Tibial nerve (tissue), 4 donors: ENCODE measurements around the gene TOMM40L.

ENCODE experiments used
- CTCF ChIP-seq, 5 experiments: fragments of 200-600 bp in 3 of 5; fragments of 450-650 bp in 2 of 5; sonication (generic) in 3 of 5; IDR thresholded peaks; one replicate each; pipeline ENCODE4 v1.5.1; 2016 to 2019; ENCODE audit warnings: antibody characterized with exemption in 5 of 5, mild to moderate bottlenecking in 3 of 5, moderate library complexity in 2 of 5
- EP300 ChIP-seq, 2 donors: sonication (generic); formaldehyde crosslinking; IDR thresholded peaks; one replicate each; pipeline ENCODE4 v1.6.1; 2017; ENCODE audit warnings: antibody characterized with exemption in 2 of 2, mild to moderate bottlenecking in 1 of 2

- no peak for TF ChIP-seq CTCF (IDR thresholded peaks at IDR 0.05)
- TF ChIP-seq EP300 (IDR thresholded peaks at IDR 0.05), result no peak
Measured at GRCh38 chr1:161188381-161188780, 37.5 kb upstream of the TOMM40L start.
